ENCODE data around the gene HNRNPU. TPM values are rescaled to one million over a fixed set of nuclear protein-coding genes. Genes with fewer than 3 reads are reported as not detected.

HNRNPU gene
- total and polyA plus RNA-seq, 2 of the 13 experiments (the other 11 are each of a cell fraction or from before 2014, with no cell fraction given) = 101 to 508 TPM

GRCh38 chr1:244835276-244836134 is 28.8 kb downstream of the HNRNPU start, which contains the start of gene COX20 (continued):
- TF ChIP-seq PRDM4 (CRISPR knock-in tag; IDR thresholded peaks at IDR 0.05; ENCODE audit: borderline replicate concordance) (peak; percentile 36; the same call in 1 of the 2 replicates), ZNF788 (CRISPR knock-in tag; IDR thresholded peaks at IDR 0.05; ENCODE audit: borderline replicate concordance) (peak; percentile 76; the same call in 1 of the 2 replicates), TRIM22 (IDR thresholded peaks at IDR 0.05) (no peak), CEBPG (CRISPR knock-in tag; IDR thresholded peaks at IDR 0.05) (0 out of 2 replicates have a peak, but pooled peaks have one; percentile 11), ZIK1 (CRISPR knock-in tag; IDR thresholded peaks at IDR 0.05; ENCODE audit: borderline replicate concordance, low read depth) (peak; percentile 91; the same call in 1 of the 2 replicates), ZBTB8A (CRISPR knock-in tag; IDR thresholded peaks at IDR 0.05; ENCODE audit: borderline replicate concordance, low read depth) (no peak; the same call in 1 of the 2 replicates), FIP1L1 (IDR thresholded peaks at IDR 0.05; ENCODE audit: borderline replicate concordance, insufficient read depth, low read depth, low read length) (no peak), ZNF639 (CRISPR knock-in tag; conservative IDR thresholded peaks at IDR 0.05) (peak; percentile 90), MAZ (IDR thresholded peaks at IDR 0.05; ENCODE audit: borderline replicate concordance, low read depth, low read length) (peak; percentile 64), MAZ (CRISPR knock-in tag; IDR thresholded peaks at IDR 0.05; ENCODE audit: low read depth) (peak; percentile 97; the same call in 1 of the 2 replicates), MAX (IDR thresholded peaks at IDR 0.05) (peak; percentile 69; the same call in 1 of the 2 replicates), GTF2F1 (IDR thresholded peaks at IDR 0.05; ENCODE audit: low read length) (no peak; the same call in 1 of the 2 replicates), WIZ (CRISPR knock-in tag; IDR thresholded peaks at IDR 0.05) (no peak), ZNF552 (CRISPR knock-in tag; IDR thresholded peaks at IDR 0.05; ENCODE audit: borderline replicate concordance) (0 out of 2 replicates have a peak, but pooled peaks have one; percentile 35), HDAC1 (CRISPR knock-in tag; IDR thresholded peaks at IDR 0.05) (peak; percentile 53), MEIS2 (CRISPR knock-in tag; IDR thresholded peaks at IDR 0.05) (peak; percentile 53; the same call in 1 of the 2 replicates), ZNF142 (CRISPR knock-in tag; IDR thresholded peaks at IDR 0.05) (no peak; the same call in 1 of the 2 replicates)

All from HepG2 (cell line).